ENCODE data around the gene MUC4.
A peak's percentile ranks its signal among the peaks of the same experiment; 100 is the strongest.
"Not testable (repeated sequence)": the region's sequence is repeated elsewhere in the genome, so short reads cannot be mapped to it uniquely, and the experiment has no call there.

The MUC4 gene

GRCh38 chr3:195761123-195761566 lies 50.6 kb downstream of the MUC4 start:
- no peak for DNase-seq (ENCODE audit: low spot score)

DNA sequence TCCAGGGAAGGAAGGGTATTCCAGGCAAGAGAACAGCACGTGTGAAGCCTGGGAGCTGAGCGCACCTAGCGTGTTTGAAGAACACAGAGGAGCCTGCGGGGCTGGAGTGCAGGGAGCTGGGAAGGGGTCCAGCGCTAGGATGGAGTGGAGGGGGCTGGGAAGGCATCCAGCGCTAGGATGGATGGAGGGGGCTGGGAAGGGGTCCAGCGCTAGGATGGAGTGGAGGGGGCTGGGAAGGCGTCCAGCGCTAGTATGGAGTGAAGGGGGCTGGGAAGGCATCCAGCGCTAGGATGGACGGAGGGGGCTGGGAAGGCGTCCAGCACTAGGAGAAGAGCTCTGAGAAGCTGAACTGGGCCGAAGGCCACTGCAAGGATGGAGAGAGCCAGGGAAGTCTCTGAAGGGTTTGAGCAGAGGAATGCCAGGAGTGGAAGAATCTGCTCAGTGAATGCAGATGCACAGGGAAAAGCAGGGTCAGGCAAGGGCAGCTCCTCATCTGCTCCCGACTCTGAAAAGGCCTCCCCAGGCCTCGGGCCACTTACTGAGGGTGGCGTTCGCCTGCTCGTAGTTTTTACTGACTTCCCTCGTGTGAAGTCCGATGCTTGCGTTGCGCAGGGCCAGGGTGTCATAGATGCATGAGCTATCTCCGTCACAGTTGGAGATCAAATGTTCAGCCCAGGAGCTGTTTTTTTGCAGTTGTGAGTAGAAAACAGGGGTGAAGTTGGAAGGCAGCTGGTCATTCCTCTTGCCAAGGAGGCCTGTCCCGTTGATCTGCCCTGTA lies 51.2 kb downstream of the MUC4 start:
- DNase-seq (ENCODE audit: low spot score), result peak; percentile 11

- DNase-seq (ENCODE audit: low spot score), result no peak
These were observed 52.9 kb downstream of the MUC4 start for GRCh38 chr3:195758721-195759353.

- DNase-seq (ENCODE audit: low spot score), result no peak
These were observed 53.9 kb downstream of the MUC4 start for GRCh38 chr3:195757827-195758226.

DNA sequence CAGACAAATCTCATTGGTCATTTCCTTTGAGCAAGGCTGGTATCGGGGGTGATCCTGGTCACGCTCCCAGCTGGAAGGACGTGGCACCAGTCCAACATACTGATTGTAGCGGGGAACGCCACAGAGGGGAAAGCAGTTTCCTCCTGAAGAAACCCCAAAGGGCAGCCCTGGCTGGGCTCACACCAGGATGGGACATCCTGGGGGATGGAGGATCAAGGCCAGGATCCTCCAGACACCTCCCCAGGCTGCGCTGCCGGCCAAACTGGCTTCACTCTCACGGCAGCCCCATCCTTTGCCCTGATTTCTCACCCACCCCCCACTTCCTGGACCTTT lies 54.3 kb downstream of the MUC4 start:
- DNase-seq (ENCODE audit: low spot score), result no peak

GRCh38 chr3:195755791-195756676 lies 55.7 kb downstream of the MUC4 start:
- no peak for DNase-seq (ENCODE audit: low spot score)

DNA sequence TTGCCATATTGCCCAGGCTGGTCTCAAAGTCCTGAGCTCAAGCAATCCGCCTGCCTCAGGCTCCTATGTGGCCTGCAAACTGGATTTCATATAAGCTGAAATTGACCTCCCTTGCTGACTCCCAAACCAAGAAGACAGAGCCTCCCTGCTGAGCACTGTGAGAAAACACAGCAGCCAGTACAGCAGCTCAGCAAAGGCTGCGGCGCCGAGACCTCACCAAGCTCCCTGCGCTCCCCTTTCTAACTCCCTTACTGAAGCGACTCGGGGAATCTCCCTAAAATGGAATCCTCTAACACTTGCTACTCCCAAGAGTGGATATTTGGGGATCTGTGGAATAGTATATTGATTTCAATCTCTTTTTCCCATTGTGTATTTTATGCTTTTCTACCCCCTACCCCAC lies 56.3 kb downstream of the MUC4 start:
- DNase-seq (ENCODE audit: low spot score), result no peak

- no peak for DNase-seq (ENCODE audit: low spot score)
These were observed 56.8 kb downstream of the MUC4 start for GRCh38 chr3:195754906-195755305.

- no peak for DNase-seq (ENCODE audit: low spot score)
These were observed 57.6 kb downstream of the MUC4 start for GRCh38 chr3:195754141-195754540.

GRCh38 chr3:195753581-195753980 lies 58.1 kb downstream of the MUC4 start:
- DNase-seq (ENCODE audit: low spot score), result no peak

DNA sequence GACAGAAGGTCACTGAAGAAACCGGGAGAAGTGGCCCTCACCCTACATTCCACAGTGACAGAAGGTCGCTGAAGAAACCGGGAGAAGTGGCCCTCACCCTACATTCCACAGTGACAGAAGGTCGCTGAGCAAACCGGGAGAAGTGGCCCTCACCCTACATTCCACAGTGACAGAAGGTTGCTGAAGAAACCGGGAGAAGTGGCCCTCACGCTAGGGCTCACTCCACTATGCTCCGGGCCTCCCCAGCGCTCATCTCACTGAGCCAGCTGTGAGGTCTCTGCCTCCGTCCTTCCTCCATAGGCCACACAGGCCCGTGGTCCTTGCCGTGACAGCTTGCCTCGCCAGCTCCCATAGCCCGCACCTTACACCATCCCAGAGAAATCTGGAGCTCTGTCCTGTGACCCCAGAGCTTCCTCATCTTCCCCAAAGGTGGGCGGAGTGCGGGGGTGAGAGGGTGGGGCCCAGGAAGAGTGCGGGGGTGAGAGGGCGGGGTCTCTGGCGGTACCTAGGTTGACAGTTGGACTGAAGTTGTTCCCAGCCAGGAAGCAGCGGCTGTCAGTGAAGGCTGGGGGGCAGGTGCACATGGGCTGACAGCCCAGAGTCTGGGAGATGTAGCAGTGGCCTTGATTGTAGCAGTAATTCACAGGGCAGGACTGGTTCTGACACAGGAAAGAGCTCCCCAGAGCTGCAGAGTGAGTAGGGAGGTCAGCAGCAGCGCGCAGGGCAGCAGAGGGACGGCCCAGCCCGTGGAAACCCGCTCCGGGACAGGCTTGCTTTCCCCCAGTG lies 59.0 kb downstream of the MUC4 start:
- peak; percentile 5 for DNase-seq (ENCODE audit: low spot score)

DNA sequence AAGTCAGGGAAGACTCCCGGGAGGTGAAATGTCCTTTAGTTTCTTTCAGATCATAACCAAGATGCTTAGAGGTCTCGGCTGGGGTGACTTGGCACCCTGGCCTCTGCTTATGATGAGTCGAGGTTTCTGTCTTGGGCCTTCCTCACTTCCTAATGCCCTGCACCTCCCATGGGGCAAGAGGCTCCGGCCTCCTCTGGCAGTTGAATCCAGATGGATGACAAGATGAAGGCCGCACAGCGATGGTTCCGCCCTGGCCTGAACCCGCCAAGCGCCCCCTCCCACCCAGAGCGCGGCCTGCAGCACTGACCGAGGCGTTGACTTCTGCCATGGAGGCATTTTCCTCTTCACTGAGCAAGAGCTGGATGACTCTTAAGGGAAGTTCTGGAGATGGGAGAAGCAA lies 59.7 kb downstream of the MUC4 start:
- peak; percentile 12 for DNase-seq (ENCODE audit: low spot score)

- no peak for DNase-seq (ENCODE audit: low spot score)
These were observed 60.2 kb downstream of the MUC4 start for GRCh38 chr3:195751560-195751959.

DNA sequence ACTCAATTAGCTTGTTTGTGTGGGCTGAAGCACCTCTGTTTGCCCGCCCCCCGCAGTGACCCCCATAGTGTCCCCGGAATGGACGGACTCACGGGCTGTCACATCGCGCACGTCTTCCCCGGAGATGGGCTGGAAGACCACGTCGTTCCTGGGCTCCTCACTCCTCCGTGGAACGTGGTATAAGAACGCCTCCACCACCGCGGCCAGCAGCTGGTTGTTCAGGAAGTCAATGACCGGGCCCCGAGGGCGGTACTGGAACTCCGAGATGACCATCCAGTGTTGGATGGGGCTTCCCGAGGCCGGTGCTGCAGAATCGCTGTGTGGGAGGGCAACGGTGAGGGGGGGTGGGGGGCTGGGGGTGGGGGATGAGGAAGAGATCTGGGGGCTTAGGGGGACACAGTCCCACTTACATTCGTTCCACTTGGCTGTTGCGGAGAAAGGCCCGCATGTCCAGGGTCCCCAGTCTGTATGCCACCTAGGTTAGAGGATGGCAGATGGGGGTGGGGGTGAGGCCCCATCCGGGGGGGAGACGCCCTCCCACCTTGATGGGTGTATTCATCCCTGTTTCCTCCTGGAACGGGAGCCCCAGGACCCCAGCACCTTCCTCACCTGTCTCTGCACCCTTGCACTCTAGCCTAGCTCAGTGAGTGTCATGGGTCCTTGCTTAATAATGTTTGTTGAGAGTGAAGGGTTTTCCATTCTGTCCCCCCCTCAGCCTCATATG lies 60.8 kb downstream of the MUC4 start:
- DNase-seq (ENCODE audit: low spot score), result peak; percentile 4

- DNase-seq (ENCODE audit: low spot score), result not testable (repeated sequence)
These were observed 62.6 kb downstream of the MUC4 start for GRCh38 chr3:195749101-195749500.

DNA sequence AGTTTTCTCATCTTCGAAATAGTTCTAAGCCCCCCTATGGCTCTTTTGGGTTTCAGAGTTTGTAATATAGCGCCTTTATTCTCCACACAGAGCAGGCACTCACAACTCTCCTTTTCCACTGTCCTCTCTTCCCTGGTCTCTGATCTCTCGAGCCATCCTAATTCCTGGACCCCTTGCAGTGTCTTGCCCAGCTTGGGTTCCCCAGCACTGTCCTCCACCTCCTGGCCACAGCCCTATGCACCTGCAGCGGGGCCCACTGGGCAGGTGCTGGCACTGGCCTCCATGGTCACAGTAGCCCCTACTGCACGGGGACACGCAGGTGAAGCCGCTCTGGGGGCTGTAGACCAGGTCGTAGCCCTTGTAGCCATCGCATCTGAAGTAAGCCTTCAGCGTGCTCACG lies 63.1 kb downstream of the MUC4 start:
- DNase-seq (ENCODE audit: low spot score), result peak; percentile 14

GRCh38 chr3:195746751-195747150 lies 65.0 kb downstream of the MUC4 start:
- peak; percentile 22 for DNase-seq (ENCODE audit: low spot score)

- DNase-seq (ENCODE audit: low spot score), result no peak
These were observed 65.4 kb downstream of the MUC4 start for GRCh38 chr3:195746346-195746745.

- DNase-seq (ENCODE audit: low spot score), result no peak
These were observed 67.3 kb downstream of the MUC4 start for GRCh38 chr3:195744437-195744836.

DNA sequence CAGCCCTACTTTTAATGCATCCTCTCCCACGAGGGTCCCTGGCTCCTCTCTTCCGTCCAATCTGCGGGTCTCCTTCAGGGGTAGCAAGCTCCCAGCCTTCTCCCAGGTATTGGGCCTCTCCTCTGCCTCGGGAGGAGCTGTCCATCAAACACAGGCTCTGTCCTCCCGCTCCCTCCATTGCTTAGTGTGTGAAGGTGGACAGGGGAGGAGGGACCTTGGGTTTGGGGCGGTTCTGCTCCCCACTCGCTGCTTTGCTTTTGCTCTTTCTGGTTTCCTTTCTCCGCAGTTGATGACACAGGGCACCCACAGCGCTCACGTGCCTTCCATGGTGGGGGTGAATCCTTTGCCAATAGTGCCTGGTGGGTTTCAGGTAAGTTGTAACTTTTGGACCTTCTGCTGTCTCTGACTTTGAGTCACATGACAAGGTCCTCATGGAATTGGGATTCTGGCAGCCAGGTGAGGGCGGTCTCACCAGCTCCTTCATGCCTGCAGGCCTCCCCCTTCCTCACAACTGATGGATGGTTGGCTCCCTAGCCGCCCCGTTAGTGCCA lies 72.1 kb downstream of the MUC4 start:
- DNase-seq (ENCODE audit: low spot score), result no peak

Data from AG08396 (cell line).